Choroid plexus epithelial cell (primary cell): Measurements from ENCODE around the gene GNPTAB.

Experiments used
- DNase-seq: peaks from one replicate; pipeline ENCODE4 v3.0.0-alpha.2; 2010; ENCODE audit warnings: low read depth
- H3K4me3 ChIP-seq: 2 replicates; pipeline ENCODE4 v1.5.1; 2011; ENCODE audit warnings: low read depth, mild to moderate bottlenecking, control low read depth, low read length, moderate library complexity
- CTCF ChIP-seq: conservative IDR thresholded peaks from 2 replicates; pipeline ENCODE4 v1.5.1; 2011; ENCODE audit warnings: low read depth, mild to moderate bottlenecking, control low read depth, inconsistent platforms, low read length, moderate library complexity

The GNPTAB gene

GRCh38 chr12:101829639-101830366 is 956 bp downstream of the GNPTAB start:
- DNase-seq: peak; percentile 17
- TF ChIP-seq CTCF: no peak
- peak overlapping the region; percentile 96 for H3K4me3 ChIP-seq

- no peak overlapping the region for H3K4me3 ChIP-seq
- no peak for TF ChIP-seq CTCF
- no peak for DNase-seq
Observed at GRCh38 chr12:101828463-101829196, 2.1 kb downstream of the GNPTAB start.

GRCh38 chr12:101826766-101827368 is 3.9 kb downstream of the GNPTAB start:
- no peak overlapping the region for H3K4me3 ChIP-seq
- TF ChIP-seq CTCF: no peak
- DNase-seq: no peak

GRCh38 chr12:101824831-101825230 is 5.9 kb downstream of the GNPTAB start:
- DNase-seq: no peak
- TF ChIP-seq CTCF: no peak
- H3K4me3 ChIP-seq: no peak overlapping the region

GRCh38 chr12:101823891-101824290 is 6.9 kb downstream of the GNPTAB start:
- DNase-seq: peak; percentile 43
- TF ChIP-seq CTCF: peak; percentile 26
- H3K4me3 ChIP-seq: no peak overlapping the region

- no peak for TF ChIP-seq CTCF
- H3K4me3 ChIP-seq: no peak overlapping the region
- DNase-seq: peak; percentile 64
Observed at GRCh38 chr12:101823039-101823438, 7.7 kb downstream of the GNPTAB start.
